HG03520 (cell line): ENCODE data around the gene GALNT13.
A peak's percentile ranks its signal among the peaks of the same experiment; 100 is the strongest.

Experiments
- ATAC-seq: cut with Tn5 transposase; IDR thresholded peaks from one replicate; pipeline ENCODE4 v1.9.1; 2021; ENCODE audit warnings: mild to moderate bottlenecking, moderate library complexity; ENCODE audit not compliant: unreplicated experiment

Gene GALNT13

DNA sequence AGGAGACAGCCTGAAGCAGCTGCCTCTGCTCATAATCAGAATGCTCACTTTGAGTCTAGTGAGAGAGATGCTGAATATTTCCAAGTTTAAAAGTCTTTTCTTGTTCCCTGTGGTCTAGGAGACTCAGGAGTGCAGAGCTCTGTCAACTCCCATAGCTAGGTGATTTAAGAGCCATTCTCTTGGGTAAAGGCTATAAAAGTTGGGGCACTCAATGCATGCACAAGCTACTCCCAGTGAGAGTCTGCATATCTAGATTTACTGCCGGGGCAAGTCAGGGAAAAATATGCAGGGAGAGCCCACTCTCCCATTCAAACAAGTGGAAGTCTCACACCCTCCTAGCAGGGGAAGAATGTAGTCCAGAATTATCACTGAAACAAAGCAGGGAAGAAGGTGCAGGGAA, 418.1 kb downstream of the GALNT13 start:
- no peak for ATAC-seq

- no peak for ATAC-seq
Measured at GRCh38 chr2:154291511-154291910, 419.8 kb downstream of the GALNT13 start.

DNA sequence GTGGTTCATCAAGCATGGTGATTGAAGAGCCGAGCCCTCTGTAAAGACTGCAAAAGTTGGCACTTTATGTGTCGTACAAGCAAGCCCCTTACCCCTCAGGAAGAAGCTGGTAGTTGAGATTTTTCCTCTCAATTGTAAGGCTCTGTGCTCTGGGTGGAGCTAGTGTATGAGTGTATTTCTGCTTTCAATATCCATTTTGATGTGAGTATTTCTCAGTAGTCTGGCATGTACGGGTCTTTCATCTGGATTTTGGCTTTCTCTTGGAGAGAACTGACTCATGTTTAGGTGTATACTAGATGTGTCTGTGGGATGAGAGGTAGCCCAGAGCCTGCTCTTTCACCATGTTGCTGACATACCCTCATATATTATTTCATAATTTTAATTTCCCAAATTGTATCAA, 420.2 kb downstream of the GALNT13 start:
- no peak for ATAC-seq

GRCh38 chr2:154293864-154294263, 422.1 kb downstream of the GALNT13 start:
- no peak for ATAC-seq

DNA sequence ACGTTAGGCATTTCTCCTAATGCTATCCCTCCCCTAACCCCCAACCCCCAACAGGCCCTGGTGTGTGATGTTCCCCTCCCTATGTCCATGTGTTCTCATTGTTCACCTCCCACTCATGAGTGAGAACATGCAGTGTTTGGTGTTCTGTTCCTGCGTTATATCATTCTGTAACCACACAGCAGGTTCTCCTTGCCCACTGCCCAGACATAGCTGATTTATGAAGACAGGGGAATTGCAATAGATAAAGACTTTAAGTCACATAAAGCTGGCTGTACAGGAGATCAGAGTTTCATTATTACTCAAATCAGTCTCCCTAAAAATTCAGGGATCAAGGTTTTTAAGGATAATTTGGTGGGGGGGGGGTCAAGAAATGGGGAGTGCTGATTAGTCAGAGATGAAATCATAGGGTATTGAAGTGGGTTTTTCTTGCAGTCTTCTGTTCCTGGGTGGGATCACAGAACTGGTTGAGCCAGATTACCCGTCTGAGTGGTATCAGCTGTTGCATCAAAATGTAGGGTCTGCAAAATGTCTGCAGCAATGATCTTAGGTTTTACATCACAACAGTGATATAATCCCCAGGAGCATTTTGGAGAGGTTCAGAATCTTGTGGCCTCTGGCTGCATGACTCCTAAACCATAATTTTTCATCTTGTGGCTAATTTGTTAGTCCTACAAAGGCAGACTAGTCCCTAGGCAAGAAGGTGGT, 434.7 kb downstream of the GALNT13 start:
- no peak for ATAC-seq

DNA sequence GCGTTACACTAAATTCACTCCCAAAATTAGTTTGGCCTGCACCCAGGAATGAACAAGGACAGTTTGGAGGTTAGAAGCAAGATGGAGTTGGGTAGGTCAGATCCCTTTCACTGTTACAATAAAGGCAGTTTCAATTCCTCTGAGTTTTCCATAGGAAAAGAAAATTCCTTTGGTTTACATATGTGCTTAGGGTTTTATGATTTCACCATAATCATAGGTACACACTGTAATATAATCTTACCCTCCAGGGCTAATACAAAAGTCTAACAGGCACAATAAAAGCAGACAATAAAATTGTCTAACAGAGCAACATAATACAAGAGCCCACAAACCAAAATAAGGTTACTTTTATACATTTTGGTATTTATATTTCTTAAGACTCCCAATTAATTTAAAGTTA, 435.3 kb downstream of the GALNT13 start:
- no peak for ATAC-seq

- ATAC-seq, result no peak
Measured at GRCh38 chr2:154324601-154325000, 452.9 kb downstream of the GALNT13 start.

DNA sequence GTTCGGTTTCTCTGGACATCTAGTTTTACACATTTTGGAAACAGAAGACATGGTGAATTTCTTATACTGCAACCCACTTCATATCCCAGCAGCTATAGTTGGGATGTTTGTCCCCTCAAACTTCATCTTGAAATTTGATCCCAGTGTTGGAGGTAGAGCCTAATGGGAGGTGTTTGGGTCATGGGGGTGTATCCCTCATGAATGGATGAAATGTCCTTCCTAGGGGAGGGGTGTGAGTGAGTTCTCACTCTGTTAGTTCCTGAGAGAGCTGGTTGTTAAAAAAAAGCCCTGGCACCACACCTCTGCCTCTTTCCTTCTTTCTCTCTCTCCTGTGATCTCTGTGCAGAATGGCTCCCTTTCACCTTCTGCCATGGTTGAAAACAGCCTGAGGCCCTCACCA, 457.8 kb downstream of the GALNT13 start:
- ATAC-seq, result no peak

GRCh38 chr2:154331784-154332183, 460.1 kb downstream of the GALNT13 start:
- no peak for ATAC-seq

DNA sequence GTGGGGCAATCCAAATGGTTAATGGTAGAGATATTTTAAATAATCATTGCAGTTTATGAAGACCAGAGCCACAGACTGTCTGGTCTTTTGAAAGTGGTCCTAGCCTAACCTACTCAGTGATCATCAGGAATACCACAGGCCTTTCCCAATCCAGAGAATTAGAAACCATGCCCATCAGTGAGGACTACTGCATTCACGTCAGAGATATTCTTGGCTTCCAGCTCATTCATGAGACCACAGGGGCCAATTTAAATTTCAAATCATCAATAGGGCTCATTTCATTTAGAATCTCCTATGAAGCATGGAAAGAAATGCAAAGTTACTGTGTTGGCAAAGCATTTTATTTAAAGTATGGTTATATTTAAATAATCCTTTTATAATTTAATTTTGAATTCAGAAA, 464.5 kb downstream of the GALNT13 start:
- no peak for ATAC-seq

GRCh38 chr2:154338352-154338967, 466.7 kb downstream of the GALNT13 start:
- no peak for ATAC-seq

- ATAC-seq, result no peak
Measured at GRCh38 chr2:154343282-154343681, 471.6 kb downstream of the GALNT13 start.

GRCh38 chr2:154350911-154351310, 479.2 kb downstream of the GALNT13 start:
- ATAC-seq, result no peak

DNA sequence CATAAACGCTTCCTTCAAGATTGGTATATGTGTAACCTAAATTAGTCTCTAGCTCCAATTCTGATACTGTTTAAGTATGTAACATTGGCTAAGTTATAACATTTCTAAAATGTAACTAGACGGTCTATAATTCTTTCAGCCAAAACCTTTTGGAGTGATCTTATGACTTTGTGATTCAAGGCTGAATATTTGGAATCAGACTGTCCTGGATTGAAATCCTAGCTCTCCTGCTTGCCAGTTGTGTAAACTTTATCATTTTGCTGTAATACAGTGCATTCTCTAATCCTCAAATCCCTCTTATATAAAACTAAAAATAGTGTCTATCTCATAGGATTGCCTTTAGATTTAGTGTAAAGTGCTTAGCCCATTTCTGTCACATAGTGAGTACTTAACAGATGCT, 489.6 kb downstream of the GALNT13 start:
- no peak for ATAC-seq

- ATAC-seq, result no peak
Measured at GRCh38 chr2:154368153-154368552, 496.4 kb downstream of the GALNT13 start.

DNA sequence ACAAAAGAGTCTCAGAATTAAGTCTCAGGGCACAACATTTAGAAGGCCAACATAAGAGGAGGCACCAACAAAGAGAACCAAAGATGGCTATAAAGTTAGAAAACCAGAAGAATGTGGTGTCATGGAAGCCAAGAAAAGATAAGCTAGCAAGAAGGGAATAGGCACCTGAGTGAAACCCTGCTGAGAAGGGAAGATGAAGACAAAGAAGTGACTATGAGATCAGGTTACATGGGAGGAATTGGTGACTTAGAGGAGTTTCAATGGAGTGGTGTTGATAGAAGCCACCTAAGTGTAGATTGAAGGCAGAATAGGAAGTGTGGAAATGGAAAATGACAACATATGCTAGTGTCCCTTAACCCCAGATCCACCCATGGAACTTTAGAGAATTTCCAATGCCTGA, 499.2 kb downstream of the GALNT13 start:
- no peak for ATAC-seq

- ATAC-seq, result no peak
Measured at GRCh38 chr2:154374416-154374815, 502.7 kb downstream of the GALNT13 start.

DNA sequence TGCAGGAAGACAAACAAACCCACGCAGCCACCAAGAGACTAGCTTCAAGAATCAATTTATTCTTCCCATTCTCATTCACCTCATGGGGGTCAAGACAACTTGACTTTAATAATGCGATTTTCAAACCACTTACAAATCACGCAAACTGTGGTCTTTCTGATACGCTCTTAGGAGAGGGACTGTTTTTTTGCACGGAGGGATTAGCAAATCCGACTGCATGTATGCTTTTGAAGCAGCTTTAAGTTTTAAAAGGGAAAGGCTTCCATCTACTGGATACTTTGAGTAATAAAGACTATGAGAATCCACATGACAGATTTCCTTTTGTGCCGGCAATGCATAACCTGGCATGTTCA, 503.8 kb downstream of the GALNT13 start:
- ATAC-seq, result no peak

DNA sequence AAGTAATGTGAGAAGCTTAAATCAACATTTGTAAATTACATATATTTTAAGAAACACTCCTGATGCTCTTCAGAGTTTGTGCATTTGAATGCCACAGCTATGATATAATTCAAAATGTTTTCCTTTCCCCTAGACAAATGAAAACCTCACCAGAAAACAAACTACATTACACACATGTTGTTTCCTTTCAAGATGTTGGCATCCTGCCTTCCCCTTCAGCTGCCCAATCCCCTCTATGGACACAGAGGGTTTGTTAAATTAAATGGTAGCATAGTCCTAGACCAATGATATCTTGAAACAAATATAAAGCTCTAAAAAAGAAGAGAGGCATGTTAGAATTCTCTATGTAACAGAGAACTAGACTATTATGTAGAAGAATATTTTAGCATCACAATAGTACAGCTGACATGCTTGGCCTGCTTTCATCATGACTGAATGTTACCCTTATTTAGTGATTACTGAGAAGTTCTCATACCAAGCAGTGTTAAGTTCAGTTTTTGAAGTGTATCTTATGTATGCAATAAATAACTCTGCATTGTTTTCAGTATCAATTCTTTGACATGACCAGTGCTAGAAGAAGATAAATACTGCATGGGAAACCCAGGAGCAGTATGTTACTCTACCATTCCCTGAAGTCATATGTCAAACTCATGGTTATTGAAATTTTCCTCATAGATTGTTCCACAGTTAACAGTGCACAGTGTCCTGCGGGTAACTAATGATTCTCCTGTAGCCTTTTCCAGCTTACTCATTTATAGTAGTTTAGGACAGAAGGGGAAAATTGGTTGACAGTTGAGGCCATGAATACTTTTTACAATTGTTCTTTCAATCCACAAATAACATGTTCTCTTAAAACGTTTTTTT, 510.4 kb downstream of the GALNT13 start:
- no peak for ATAC-seq

GRCh38 chr2:154386186-154386585, 514.5 kb downstream of the GALNT13 start:
- no peak for ATAC-seq

- ATAC-seq, result no peak
Measured at GRCh38 chr2:154391051-154391450, 519.3 kb downstream of the GALNT13 start.

- peak; percentile 91 for ATAC-seq
Measured at GRCh38 chr2:154392256-154392655, 520.5 kb downstream of the GALNT13 start.
